SU-DHL-6 (cell line): ENCODE measurements around the gene SPEG.
A peak's percentile ranks its signal among the peaks of the same experiment; 100 is the strongest.
"Not testable (repeated sequence)": the region's sequence is repeated elsewhere in the genome, so short reads cannot be mapped to it uniquely, and the experiment has no call there.

Source experiments
- H2AFZ ChIP-seq: fragments of 200-600 bp; sonication (generic); 2 replicates; pipeline ENCODE4 v1.6.1; 2014; ENCODE audit warnings: low read depth, mild to moderate bottlenecking, moderate library complexity, mixed read lengths, antibody characterized with exemption, low read length; ENCODE audit not compliant: severe bottlenecking
- H3F3A ChIP-seq: fragments of 200-600 bp; shearing (Covaris generic); 2 replicates; pipeline ENCODE4 v1.6.0; 2016; ENCODE audit warnings: antibody characterized with exemption, mild to moderate bottlenecking; ENCODE audit not compliant: insufficient read depth
- H3K27ac ChIP-seq: fragments of 200-600 bp; sonication (generic); 2 replicates; pipeline ENCODE4 v1.5.1; 2016; ENCODE audit warnings: low read depth, mild to moderate bottlenecking, low read length, moderate library complexity, mixed read lengths
- H3K27me3 ChIP-seq: fragments of 200-600 bp; sonication (generic), shearing (Covaris generic); 2 replicates; pipeline ENCODE4 v1.6.0; 2014; ENCODE audit warnings: mild to moderate bottlenecking, low read length
- H3K36me3 ChIP-seq: fragments of 200-600 bp; sonication (generic); 2 replicates; pipeline ENCODE4 v1.6.1; 2014; ENCODE audit warnings: mild to moderate bottlenecking, low read length, mixed read lengths
- H3K4me2 ChIP-seq: fragments of 300-600, 200-600 bp; shearing (Covaris generic), sonication (generic); 2 replicates; pipeline ENCODE4 v1.6.0; 2014; ENCODE audit warnings: low read length, low read depth, mild to moderate bottlenecking; ENCODE audit not compliant: poor library complexity, severe bottlenecking
- H3K4me3 ChIP-seq: fragments of 200-600 bp; sonication (generic); 2 replicates; pipeline ENCODE4 v1.5.1; 2014; ENCODE audit warnings: antibody characterized with exemption, low read length, mild to moderate bottlenecking, mixed read lengths; ENCODE audit not compliant: insufficient read depth, poor library complexity, severe bottlenecking
- H3K79me2 ChIP-seq: fragments of 200-600 bp; sonication (generic); 2 replicates; pipeline ENCODE4 v1.6.1; 2014; ENCODE audit warnings: mild to moderate bottlenecking, low read length, moderate library complexity; ENCODE audit not compliant: insufficient read depth
- H3K9ac ChIP-seq: fragments of 200-600 bp; sonication (generic); 2 replicates; pipeline ENCODE4 v1.7.0; 2014; ENCODE audit warnings: mild to moderate bottlenecking, low read length
- H3K9me2 ChIP-seq: fragments of 200-600 bp; sonication (generic); replicated peaks from 2 replicates; pipeline ENCODE4 v1.6.1; 2014; ENCODE audit warnings: low read length; ENCODE audit not compliant: insufficient read depth
- H3K9me3 ChIP-seq: fragments of 200-600 bp; sonication (generic); 2 replicates; pipeline ENCODE4 v1.6.1; 2014; ENCODE audit warnings: low read length, mixed read lengths; ENCODE audit not compliant: insufficient read depth
- H4K20me1 ChIP-seq: fragments of 200-600 bp; sonication (generic); 2 replicates; pipeline ENCODE4 v1.6.1; 2014; ENCODE audit warnings: low read depth, mild to moderate bottlenecking, antibody characterized with exemption, low read length, moderate library complexity, mixed read lengths
- EZH2phosphoT487 ChIP-seq: fragments of 200-600 bp; sonication (generic), shearing (Covaris generic); conservative IDR thresholded peaks from 2 replicates; pipeline ENCODE4 v1.6.1; 2018; ENCODE audit warnings: mild to moderate bottlenecking, antibody characterized with exemption, low read length, moderate library complexity, mixed read lengths
- TF ChIP-seq, protein P1 (sequence below): fragments of 200-600 bp; sonication (generic); IDR thresholded peaks from one replicate; pipeline ENCODE4 v1.5.1; 2017; ENCODE audit warnings: antibody characterized with exemption, mild to moderate bottlenecking, low read length, moderate library complexity; ENCODE audit not compliant: insufficient read depth, poor library complexity, severe bottlenecking

SPEG gene

GRCh38 chr2:219388907-219389156, 45.8 kb upstream of the SPEG start:
- Histone ChIP-seq H2AFZ (peak overlapping the region; percentile 95), H3K36me3 (no peaks in the 10 kb centered on the region), H3K9me2 (no peaks in the 10 kb centered on the region), H3K27me3 (no peaks in the 10 kb centered on the region), H3F3A (no peaks in the 10 kb centered on the region), H3K4me2 (peak overlapping the region; percentile 49), H4K20me1 (no peaks in the 10 kb centered on the region), H3K4me3 (peak overlapping the region; percentile 22), H3K9ac (peak overlapping the region; percentile 27; the same call in 1 of the 2 replicates), H3K9me3 (no peaks in the 10 kb centered on the region), H3K27ac (no peak overlapping the region), H3K79me2 (no peaks in the 10 kb centered on the region)
- TF ChIP-seq, protein P1, sequence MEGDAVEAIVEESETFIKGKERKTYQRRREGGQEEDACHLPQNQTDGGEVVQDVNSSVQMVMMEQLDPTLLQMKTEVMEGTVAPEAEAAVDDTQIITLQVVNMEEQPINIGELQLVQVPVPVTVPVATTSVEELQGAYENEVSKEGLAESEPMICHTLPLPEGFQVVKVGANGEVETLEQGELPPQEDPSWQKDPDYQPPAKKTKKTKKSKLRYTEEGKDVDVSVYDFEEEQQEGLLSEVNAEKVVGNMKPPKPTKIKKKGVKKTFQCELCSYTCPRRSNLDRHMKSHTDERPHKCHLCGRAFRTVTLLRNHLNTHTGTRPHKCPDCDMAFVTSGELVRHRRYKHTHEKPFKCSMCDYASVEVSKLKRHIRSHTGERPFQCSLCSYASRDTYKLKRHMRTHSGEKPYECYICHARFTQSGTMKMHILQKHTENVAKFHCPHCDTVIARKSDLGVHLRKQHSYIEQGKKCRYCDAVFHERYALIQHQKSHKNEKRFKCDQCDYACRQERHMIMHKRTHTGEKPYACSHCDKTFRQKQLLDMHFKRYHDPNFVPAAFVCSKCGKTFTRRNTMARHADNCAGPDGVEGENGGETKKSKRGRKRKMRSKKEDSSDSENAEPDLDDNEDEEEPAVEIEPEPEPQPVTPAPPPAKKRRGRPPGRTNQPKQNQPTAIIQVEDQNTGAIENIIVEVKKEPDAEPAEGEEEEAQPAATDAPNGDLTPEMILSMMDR = no peak
- no peak for TF ChIP-seq EZH2phosphoT487

GRCh38 chr2:219392754-219393153, 41.9 kb upstream of the SPEG start:
- Histone ChIP-seq H3K27ac (no peak overlapping the region), H3K4me2 (no peak overlapping the region), H2AFZ (no peak overlapping the region), H3K27me3 (no peaks in the 10 kb centered on the region), H3K36me3 (no peaks in the 10 kb centered on the region), H3K9me2 (no peaks in the 10 kb centered on the region), H3K79me2 (no peaks in the 10 kb centered on the region), H4K20me1 (no peaks in the 10 kb centered on the region), H3K9me3 (no peaks in the 10 kb centered on the region), H3F3A (no peaks in the 10 kb centered on the region), H3K9ac (no peak overlapping the region), H3K4me3 (no peak overlapping the region)
- TF ChIP-seq, protein P1 = no peak
- TF ChIP-seq EZH2phosphoT487 = no peak

DNA sequence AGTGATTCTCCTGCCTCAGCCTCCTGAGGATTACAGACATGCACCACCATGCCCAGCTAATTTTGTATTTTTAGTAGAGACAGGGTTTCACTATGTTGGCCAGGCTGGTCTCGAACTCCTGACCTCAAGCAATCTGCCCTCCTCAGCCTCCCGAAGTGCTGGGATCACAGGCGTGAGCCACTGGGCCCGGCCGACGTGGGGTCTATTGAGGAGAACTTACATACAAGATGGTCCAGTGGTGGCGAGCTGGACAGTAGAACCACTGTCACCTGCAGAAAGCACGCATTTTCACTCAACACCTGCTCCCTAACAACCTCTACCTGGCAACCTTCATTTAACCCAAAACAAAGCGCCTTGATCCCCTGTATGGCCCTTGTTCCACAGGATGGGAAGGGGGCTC, 39.6 kb upstream of the SPEG start:
- H3K27ac ChIP-seq, H3K9ac ChIP-seq, H4K20me1 ChIP-seq, H2AFZ ChIP-seq, H3K4me2 ChIP-seq, H3K27me3 ChIP-seq, H3K9me3 ChIP-seq, H3K4me3 ChIP-seq, H3K36me3 ChIP-seq, H3K79me2 ChIP-seq, H3F3A ChIP-seq, H3K9me2 ChIP-seq: not testable (repeated sequence)

DNA sequence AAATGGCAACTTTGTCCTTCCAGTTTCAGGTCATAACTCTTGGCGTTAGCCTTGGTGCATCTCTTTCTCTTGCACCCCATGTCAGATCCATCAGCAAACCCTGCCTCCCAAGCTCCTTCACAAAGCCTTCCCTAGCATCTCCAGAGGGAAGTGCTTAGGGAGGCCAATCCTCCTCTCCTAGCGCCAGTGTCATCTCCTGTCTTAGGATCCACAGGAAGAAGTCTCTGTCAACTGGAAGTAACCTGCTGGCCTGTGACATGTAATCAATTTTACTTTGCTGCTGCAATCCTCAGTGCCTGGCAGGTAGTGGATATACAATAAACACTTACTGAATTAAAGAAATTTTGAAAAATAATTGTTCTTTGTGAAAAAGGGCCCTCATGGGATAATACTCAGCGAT, 39.0 kb upstream of the SPEG start:
- no peaks in the 10 kb centered on the region for H3F3A ChIP-seq
- no peak overlapping the region for H3K4me3 ChIP-seq
- no peaks in the 10 kb centered on the region for H4K20me1 ChIP-seq
- H3K79me2 ChIP-seq = no peaks in the 10 kb centered on the region
- H3K27ac ChIP-seq = no peak overlapping the region
- H3K9me3 ChIP-seq = no peaks in the 10 kb centered on the region
- H3K4me2 ChIP-seq = no peak overlapping the region
- H3K27me3 ChIP-seq = no peaks in the 10 kb centered on the region
- no peak overlapping the region for H2AFZ ChIP-seq
- H3K36me3 ChIP-seq = no peaks in the 10 kb centered on the region
- H3K9me2 ChIP-seq = no peaks in the 10 kb centered on the region
- TF ChIP-seq, protein P1 = no peak
- no peak for TF ChIP-seq EZH2phosphoT487
- H3K9ac ChIP-seq = no peak overlapping the region
